Measurements from ENCODE around the gene TMEM123.
A peak's percentile ranks its signal among the peaks of the same experiment; 100 is the strongest.

Gene TMEM123

DNA sequence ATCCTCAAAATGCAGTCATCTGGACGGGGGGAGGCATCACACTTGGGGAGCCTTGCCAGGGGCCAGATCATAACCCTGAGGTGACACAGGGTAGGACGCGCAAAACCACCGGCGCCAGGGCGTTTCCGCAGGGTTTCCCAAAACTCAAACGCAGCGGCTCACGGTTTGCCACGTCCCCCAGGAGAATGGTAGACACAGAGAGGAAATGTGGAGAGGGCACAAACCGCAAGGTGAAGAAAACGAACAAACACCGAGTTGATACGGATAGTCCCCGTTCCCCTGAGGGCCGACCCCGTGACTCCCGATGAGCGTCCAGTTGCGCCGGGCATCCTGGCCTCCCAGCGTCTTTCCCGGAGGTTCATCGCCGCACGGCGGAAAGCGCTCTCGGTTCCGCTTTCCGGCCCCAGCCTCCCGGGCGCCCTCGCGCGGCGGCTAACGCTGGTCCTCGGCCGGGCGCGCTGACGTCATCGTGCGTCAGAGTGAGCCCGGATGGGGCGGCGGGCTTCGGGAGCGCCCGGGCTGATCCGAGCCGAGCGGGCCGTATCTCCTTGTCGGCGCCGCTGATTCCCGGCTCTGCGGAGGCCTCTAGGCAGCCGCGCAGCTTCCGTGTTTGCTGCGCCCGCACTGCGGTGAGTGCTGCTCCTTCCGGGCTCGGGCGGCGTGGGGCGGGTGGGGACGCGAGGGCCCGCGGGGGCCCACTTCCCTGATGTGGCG is 105.7 kb downstream of the TMEM123 start, which contains the start of gene BIRC2:
Gene BIRC2, plus strand, starts transcription at position 467 of the 714 bp plus-strand sequence. CDS start 2,641 bp downstream, outside the sequence.
- peak; percentile 86 for TF ChIP-seq CTCF (IDR thresholded peaks at IDR 0.05)

- TF ChIP-seq CTCF (IDR thresholded peaks at IDR 0.05): no peak
Measured at GRCh38 chr11:102346456-102346747, 106.2 kb downstream of the TMEM123 start.

Data from LNCAP (cell line).